HG02623 (cell line): ENCODE data around the gene GDPD4.
"Not testable (repeated sequence)": the region's sequence is repeated elsewhere in the genome, so short reads cannot be mapped to it uniquely, and the experiment has no call there.

Source experiments
- ATAC-seq: cut with Tn5 transposase; IDR thresholded peaks from one replicate; pipeline ENCODE4 v1.9.1; 2021; ENCODE audit warnings: moderate library complexity; ENCODE audit not compliant: unreplicated experiment

Gene GDPD4

GRCh38 chr11:77301510-77301909 is at the start of gene GDPD4:
TSS of gene GDPD4 (minus strand) at chr11:77301686. CDS start at chr11:77285137, 16,549 bp downstream.
- ATAC-seq = no peak

DNA sequence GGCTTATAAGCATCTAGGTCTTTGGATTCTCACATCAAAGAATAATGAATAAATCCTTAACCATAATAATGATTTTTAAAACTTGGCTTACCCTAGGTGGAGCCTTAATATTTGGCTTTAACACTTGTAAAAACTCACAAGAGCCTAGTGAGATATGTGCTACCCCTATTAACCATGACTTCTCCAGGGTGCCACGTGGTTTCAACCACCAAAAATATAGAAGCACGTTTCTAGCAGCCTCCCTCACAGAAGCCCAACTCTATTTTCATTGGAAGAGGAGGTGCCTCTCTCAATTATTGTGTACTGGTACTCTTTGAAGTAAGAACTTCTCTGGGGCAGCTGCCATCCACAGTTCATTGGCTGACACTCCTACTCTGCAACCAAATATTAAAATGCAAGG is 46.5 kb upstream of the GDPD4 start:
- ATAC-seq = no peak

GRCh38 chr11:77346906-77347603 is 45.6 kb upstream of the GDPD4 start:
- ATAC-seq = no peak

- no peak for ATAC-seq
Observed at GRCh38 chr11:77345621-77346020, 44.1 kb upstream of the GDPD4 start.

- ATAC-seq = no peak
Observed at GRCh38 chr11:77340501-77340900, 39.0 kb upstream of the GDPD4 start.

GRCh38 chr11:77332259-77332658 is 30.8 kb upstream of the GDPD4 start:
- ATAC-seq = no peak

DNA sequence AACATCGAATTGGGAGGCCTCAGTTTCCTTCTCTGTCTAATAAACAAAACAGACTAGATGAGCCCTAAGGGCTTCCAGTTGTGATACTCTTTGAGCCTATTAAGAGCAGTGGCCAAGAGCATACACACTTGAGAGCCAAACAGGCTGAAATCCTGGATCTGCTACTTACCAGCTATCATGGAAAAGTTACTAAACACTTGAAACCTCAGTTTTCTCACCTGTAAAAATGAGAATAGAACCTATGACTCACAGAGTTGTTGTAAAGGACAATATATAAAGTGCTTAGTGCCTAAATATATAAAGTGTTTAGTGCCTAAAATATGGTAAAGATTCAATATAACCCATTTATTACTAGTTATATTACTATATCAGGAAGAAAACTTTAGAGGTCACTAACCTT is 23.7 kb upstream of the GDPD4 start:
- no peak for ATAC-seq

- no peak for ATAC-seq
Observed at GRCh38 chr11:77324508-77324907, 23.0 kb upstream of the GDPD4 start.

DNA sequence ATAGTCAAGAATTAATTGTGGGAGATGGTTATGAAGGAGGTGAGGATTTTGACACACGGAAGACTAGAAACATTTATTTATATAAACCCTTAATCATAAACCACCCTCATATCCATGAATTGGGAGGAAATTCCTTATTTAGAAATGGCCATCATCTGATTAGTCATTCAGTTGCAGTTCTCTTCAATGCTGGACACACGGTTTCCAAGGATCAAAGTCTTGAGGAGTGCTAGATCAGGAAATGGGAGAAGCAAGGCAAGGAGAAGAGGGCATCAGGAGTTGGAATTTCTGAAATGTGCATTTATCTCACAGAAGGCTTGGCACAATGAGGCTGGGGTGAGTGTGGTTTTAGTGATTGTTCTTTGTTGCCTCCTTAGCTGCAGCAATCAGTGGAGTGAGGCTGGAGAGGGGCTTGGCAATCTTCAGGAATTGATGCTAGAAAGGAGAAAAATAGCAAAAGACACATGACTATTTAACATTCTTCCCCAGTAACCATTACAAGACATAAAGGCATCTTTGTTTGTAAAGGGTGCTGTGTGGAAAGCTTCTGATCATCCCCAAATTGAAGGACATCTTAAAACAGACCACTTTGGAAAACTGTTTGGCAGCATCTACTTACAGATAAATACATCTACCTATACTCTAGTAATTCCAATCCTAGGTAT is 21.6 kb upstream of the GDPD4 start:
- ATAC-seq = no peak

DNA sequence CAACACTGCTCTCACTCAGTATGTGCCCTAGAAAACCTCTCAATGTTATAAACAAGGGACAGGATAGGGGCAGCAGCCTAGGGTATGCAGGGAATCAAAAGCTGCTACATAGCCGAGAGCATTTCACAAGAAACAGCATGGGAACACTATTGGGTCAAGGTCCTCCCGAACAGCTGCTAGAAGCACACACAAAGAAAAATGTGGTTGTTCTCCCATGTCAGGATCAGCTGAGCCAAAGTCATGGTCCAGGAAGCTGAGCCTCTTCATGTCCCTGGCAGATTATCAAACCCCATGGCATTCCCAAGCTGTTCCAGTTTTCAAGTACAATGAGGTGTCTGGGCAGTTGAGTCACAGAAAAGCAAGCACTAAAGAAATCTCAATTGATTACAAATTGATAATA is 21.0 kb upstream of the GDPD4 start:
- ATAC-seq = no peak

- no peak for ATAC-seq
Observed at GRCh38 chr11:77320351-77320750, 18.9 kb upstream of the GDPD4 start.

DNA sequence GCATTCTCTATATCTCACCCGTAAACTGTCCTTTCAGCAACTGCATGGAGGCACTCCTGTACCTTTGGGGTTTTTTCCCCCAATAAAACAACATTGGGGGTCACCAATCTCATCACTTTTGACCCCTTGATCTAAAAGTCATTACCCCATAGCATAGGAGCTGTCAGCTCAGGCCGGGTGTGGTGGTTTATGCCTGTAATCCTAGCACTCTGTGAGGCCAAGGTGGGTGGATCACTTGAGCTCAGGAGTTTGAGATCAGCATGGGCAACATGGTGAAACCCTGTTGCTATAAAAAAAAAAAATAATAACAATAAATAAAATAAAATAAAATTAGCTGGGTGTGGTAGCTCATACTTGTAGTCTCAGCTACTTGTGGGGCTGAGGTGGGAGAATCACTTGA is 17.1 kb upstream of the GDPD4 start:
- ATAC-seq = no peak

DNA sequence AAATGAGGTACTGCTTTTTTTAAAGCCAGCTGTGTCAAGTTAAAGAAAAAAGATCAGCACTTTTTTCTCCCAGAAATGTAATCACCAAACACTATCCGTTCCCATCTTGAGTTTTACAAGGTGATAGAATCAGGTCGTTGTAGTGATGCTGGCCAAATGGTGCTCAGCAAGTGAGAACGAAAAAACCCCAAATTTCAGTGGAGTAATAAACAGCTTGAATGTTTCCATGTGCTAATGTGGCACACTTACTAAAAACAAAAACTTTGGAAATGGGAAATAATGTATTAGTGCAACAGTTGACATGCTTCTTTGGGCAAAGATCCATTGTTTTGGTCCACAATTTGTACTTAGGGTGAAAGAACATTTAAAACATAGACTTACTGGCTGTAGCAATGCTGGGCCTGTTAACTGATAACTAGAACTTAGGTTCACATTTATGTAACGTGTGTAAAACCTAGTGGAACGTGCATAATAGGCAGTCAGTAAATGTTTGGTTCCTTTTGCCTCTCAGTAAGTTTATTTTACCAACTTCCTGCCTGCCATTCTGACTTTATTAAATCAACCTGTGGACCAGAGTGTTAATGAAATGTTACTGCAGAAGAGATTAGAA is 15.4 kb upstream of the GDPD4 start:
- no peak for ATAC-seq

DNA sequence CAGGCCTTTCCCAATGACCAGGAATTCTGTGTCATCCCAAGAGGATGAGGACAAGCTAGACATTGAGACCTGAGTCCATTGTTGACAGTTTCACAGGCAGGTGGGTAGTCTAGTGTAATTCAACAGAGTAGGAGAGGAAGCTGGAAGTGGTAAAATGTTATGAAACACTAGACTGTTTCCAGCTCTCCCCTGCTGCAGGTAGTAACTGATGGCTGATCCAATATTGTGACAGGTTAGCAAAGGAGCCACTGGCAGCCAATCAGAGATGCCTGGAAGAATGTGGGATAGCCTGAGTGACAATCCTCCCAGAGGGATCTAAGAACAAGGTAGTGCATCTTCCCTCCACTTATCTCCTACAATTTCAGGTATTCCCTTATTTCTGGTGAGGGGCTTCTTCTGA is 10.6 kb upstream of the GDPD4 start:
- no peak for ATAC-seq

- no peak for ATAC-seq
Observed at GRCh38 chr11:77311701-77312100, 10.2 kb upstream of the GDPD4 start.

- no peak for ATAC-seq
Observed at GRCh38 chr11:77310721-77311120, 9.2 kb upstream of the GDPD4 start.

GRCh38 chr11:77309401-77310085 is 8.1 kb upstream of the GDPD4 start:
- ATAC-seq = no peak

GRCh38 chr11:77308838-77309237 is 7.4 kb upstream of the GDPD4 start:
- ATAC-seq = no peak

DNA sequence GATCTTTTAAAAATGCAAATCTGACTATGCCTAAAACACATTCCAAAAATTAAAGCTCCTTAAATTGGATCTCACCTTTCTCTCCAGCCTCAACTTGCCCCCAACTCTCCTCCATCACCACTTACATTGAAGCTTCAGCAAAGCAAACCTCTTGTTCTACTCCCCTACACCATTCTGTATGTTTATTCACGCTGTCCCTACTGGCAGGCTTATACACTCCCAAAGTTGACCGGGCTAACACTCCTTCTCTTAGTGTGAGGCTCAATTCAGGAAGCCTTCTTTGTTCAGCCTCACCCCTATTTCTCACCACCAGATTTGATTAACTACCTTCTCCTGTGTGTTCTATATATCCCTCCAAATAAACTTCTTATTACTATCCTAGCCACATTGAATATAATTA is 1.8 kb upstream of the GDPD4 start:
- no peak for ATAC-seq

DNA sequence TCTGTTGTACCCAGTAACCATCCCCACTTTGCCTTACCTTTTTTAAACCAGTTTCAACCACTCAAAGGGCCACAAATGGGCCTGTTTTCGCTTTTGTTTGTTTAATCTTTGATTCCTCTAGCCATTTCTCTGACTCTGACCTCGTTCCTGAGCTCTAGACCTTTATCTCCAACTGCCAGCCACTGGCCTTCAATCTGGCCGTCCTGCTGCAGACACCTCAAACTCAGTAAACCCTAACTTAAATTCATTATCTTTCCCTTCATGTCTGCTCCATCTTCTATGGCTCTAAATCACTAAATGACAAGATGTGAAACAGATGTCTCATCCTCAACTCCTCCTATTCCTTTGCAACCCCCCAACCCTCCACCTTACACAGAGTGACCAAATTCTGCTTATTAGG is 1.3 kb upstream of the GDPD4 start:
- ATAC-seq = no peak

GRCh38 chr11:77300695-77301094 is 791 bp downstream of the GDPD4 start:
- ATAC-seq = no peak

DNA sequence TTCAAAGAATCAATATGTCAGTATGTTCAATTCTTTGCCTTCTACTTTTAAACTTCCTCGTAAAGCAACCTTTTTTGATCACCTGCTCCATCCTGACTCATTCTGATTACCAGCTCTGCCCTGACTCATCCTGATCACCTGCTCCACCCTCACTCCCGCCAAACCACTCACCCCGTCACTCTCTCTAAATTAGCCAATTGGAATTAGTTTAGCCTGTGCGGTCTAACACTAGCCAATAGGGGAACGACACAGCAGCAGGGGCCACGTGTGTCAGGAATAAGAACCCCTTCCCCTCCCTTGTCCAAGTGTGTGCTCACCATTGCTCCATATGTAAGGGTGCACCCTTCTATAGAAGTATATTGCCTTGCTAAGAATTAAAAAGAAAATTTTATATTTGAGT is 1.5 kb downstream of the GDPD4 start:
- not testable (repeated sequence) for ATAC-seq
